DND-41 (cell line): ENCODE data around the gene FAM227A.

Source experiments
- ATAC-seq: fragments of 200-7000 bp; cut with Tn5 transposase; 3 replicates; pipeline ENCODE4 v1.9.1; 2021; ENCODE audit warnings: low read depth; ENCODE audit not compliant: insufficient read depth
- DNase-seq: peaks from one replicate; pipeline ENCODE4 v3.0.0-alpha.2; 2020
- H2AFZ ChIP-seq: 2 replicates; pipeline ENCODE4 v1.6.0; 2012; ENCODE audit warnings: low read depth, low read length
- H3K27ac ChIP-seq: 2 replicates; pipeline ENCODE4 v1.5.1; 2012; ENCODE audit warnings: low read length, inconsistent platforms
- H3K27me3 ChIP-seq: fragments of 200-600 bp; sonication (generic); 2 replicates; pipeline ENCODE4 v1.6.0; 2012; ENCODE audit warnings: low read length, mild to moderate bottlenecking, inconsistent platforms; ENCODE audit not compliant: insufficient read depth, poor library complexity
- H3K36me3 ChIP-seq: 2 replicates; pipeline ENCODE4 v1.5.1; 2012; ENCODE audit warnings: low read length, inconsistent platforms; ENCODE audit not compliant: insufficient read depth
- H3K4me1 ChIP-seq: 2 replicates; pipeline ENCODE4 v1.5.1; 2012; ENCODE audit warnings: mild to moderate bottlenecking, low read length; ENCODE audit not compliant: insufficient read depth
- H3K4me2 ChIP-seq: 2 replicates; pipeline ENCODE4 v1.6.0; 2012; ENCODE audit warnings: mild to moderate bottlenecking, moderate library complexity, low read length, inconsistent platforms; ENCODE audit not compliant: insufficient read depth
- H3K4me3 ChIP-seq, 2 experiments: fragments of 200-600 bp in 1 of 2; shearing (Covaris generic) in 1 of 2; 2 replicates each; pipeline ENCODE4 v1.5.1; 2012 to 2016; ENCODE audit warnings: inconsistent platforms in 2 of 2, low read length in 2 of 2, mild to moderate bottlenecking in 2 of 2, low read depth in 1 of 2, moderate library complexity in 1 of 2
- H3K79me2 ChIP-seq: 2 replicates; pipeline ENCODE4 v1.6.0; 2012; ENCODE audit warnings: low read length, inconsistent platforms; ENCODE audit not compliant: insufficient read depth
- H3K9ac ChIP-seq: 2 replicates; pipeline ENCODE4 v1.6.0; 2012; ENCODE audit warnings: low read depth, mild to moderate bottlenecking, inconsistent platforms, low read length, moderate library complexity
- H3K9me3 ChIP-seq: 2 replicates; pipeline ENCODE4 v1.5.1; 2012; ENCODE audit warnings: low read length, moderate library complexity, mild to moderate bottlenecking, inconsistent platforms; ENCODE audit not compliant: insufficient read depth, severe bottlenecking
- H4K20me1 ChIP-seq: 2 replicates; pipeline ENCODE4 v1.6.0; 2012; ENCODE audit warnings: low read length; ENCODE audit not compliant: insufficient read depth
- CTCF ChIP-seq: IDR thresholded peaks from 2 replicates; pipeline ENCODE4 v1.5.1; 2012; ENCODE audit warnings: borderline replicate concordance, low read length, moderate library complexity, mild to moderate bottlenecking; ENCODE audit not compliant: poor library complexity, severe bottlenecking; ENCODE audit errors: extremely low read depth
- EZH2 ChIP-seq: IDR thresholded peaks from 3 replicates; pipeline ENCODE4 v1.6.1; 2012; ENCODE audit warnings: borderline replicate concordance, low read depth, mild to moderate bottlenecking, moderate library complexity, low read length, inconsistent platforms; ENCODE audit not compliant: severe bottlenecking

FAM227A gene

GRCh38 chr22:38696606-38697424 is 40.6 kb upstream of the FAM227A start:
- no peak overlapping the region for H2AFZ ChIP-seq
- peaks cover 35% of the 10 kb centered on the region for H3K36me3 ChIP-seq
- H3K9me3 ChIP-seq: no peaks in the 10 kb centered on the region
- H3K27me3 ChIP-seq: no peaks in the 10 kb centered on the region
- peaks cover 18% of the 10 kb centered on the region; the same call in 1 of the 2 replicates for H4K20me1 ChIP-seq
- H3K9ac ChIP-seq: peak overlapping the region; percentile 10; the same call in 1 of the 2 replicates
- H3K27ac ChIP-seq: no peak overlapping the region
- ATAC-seq: no peak
- peak overlapping the region in 1 of 2 experiments; percentile 80; a peak in 2 of 4 replicates for H3K4me3 ChIP-seq
- H3K4me1 ChIP-seq: peaks cover 52% of the 10 kb centered on the region
- peaks cover 90% of the 10 kb centered on the region for H3K79me2 ChIP-seq
- TF ChIP-seq CTCF: no peak
- TF ChIP-seq EZH2: no peak
- H3K4me2 ChIP-seq: peak overlapping the region; percentile 90
- DNase-seq: no peak

- Histone ChIP-seq H3K27ac (no peak overlapping the region), H3K4me2 (no peak overlapping the region)
- TF ChIP-seq EZH2 (no peak), CTCF (no peak)
Measured at GRCh38 chr22:38694940-38695339, 38.7 kb upstream of the FAM227A start.

GRCh38 chr22:38694049-38694448 is 37.9 kb upstream of the FAM227A start:
- no peak for DNase-seq

More at GRCh38 chr22:38694940-38695339, 38.7 kb upstream of the FAM227A start:
- H3K9me3 ChIP-seq: no peaks in the 10 kb centered on the region
- DNase-seq (no peak), ATAC-seq (no peak)
- H3K4me3 ChIP-seq: no peak overlapping the region
- no peak overlapping the region for H3K9ac ChIP-seq
- H3K79me2 ChIP-seq: peaks cover 84% of the 10 kb centered on the region
- H3K4me1 ChIP-seq: peaks cover 43% of the 10 kb centered on the region
- H3K27me3 ChIP-seq: no peaks in the 10 kb centered on the region
- H2AFZ ChIP-seq: no peak overlapping the region
- peaks cover 45% of the 10 kb centered on the region for H3K36me3 ChIP-seq
- peaks cover 18% of the 10 kb centered on the region; the same call in 1 of the 2 replicates for H4K20me1 ChIP-seq

More at GRCh38 chr22:38694049-38694448, 37.9 kb upstream of the FAM227A start:
- no peaks in the 10 kb centered on the region for H3K27me3 ChIP-seq
- peaks cover 9% of the 10 kb centered on the region; the same call in 1 of the 2 replicates for H4K20me1 ChIP-seq
- no peak overlapping the region for H3K4me3 ChIP-seq
- H3K4me2 ChIP-seq: no peak overlapping the region; the same call in 1 of the 2 replicates
- no peak overlapping the region for H3K27ac ChIP-seq
- TF ChIP-seq EZH2 (no peak), CTCF (no peak)
- peaks cover 49% of the 10 kb centered on the region for H3K36me3 ChIP-seq
- H3K9me3 ChIP-seq: no peaks in the 10 kb centered on the region
- no peak overlapping the region for H3K9ac ChIP-seq
- peaks cover 75% of the 10 kb centered on the region for H3K79me2 ChIP-seq
- ATAC-seq: no peak
- no peak overlapping the region for H2AFZ ChIP-seq
- peaks cover 34% of the 10 kb centered on the region for H3K4me1 ChIP-seq
